ENCODE data around the gene THAP2.
A peak's percentile ranks its signal among the peaks of the same experiment; 100 is the strongest.
"Not testable (repeated sequence)": the region's sequence is repeated elsewhere in the genome, so short reads cannot be mapped to it uniquely, and the experiment has no call there.

The THAP2 gene

GRCh38 chr12:71662849-71663560 lies 1.1 kb upstream of the THAP2 start:
- DNase-seq (ENCODE audit: low read depth), result peak; percentile 43

GRCh38 chr12:71664411-71665089 lies 449 bp downstream of the THAP2 start:
- no peak for DNase-seq (ENCODE audit: low read depth)

- DNase-seq (ENCODE audit: low read depth), result no peak
These were observed 976 bp downstream of the THAP2 start for GRCh38 chr12:71665090-71665463.

- DNase-seq (ENCODE audit: low read depth), result no peak
These were observed 2.2 kb downstream of the THAP2 start for GRCh38 chr12:71666259-71666658.

GRCh38 chr12:71671311-71671710 lies 7.2 kb downstream of the THAP2 start:
- no peak for DNase-seq (ENCODE audit: low read depth)

GRCh38 chr12:71671816-71672215 lies 7.7 kb downstream of the THAP2 start:
- DNase-seq (ENCODE audit: low read depth), result no peak

- DNase-seq (ENCODE audit: low read depth), result no peak
These were observed 18.4 kb downstream of the THAP2 start for GRCh38 chr12:71682466-71682865.

GRCh38 chr12:71683633-71684032 lies 19.5 kb downstream of the THAP2 start:
- no peak for DNase-seq (ENCODE audit: low read depth)

GRCh38 chr12:71684081-71684480 lies 20.0 kb downstream of the THAP2 start:
- DNase-seq (ENCODE audit: low read depth), result no peak

GRCh38 chr12:71685312-71685906 lies 21.3 kb downstream of the THAP2 start:
- DNase-seq (ENCODE audit: low read depth), result no peak

- DNase-seq (ENCODE audit: low read depth), result peak; percentile 65
These were observed 22.0 kb downstream of the THAP2 start, which contains the start of gene TMEM19 for GRCh38 chr12:71685914-71686657. TMEM19 (plus strand) TSS chr12:71686082; CDS start chr12:71686681, 599 bp downstream.

- no peak for DNase-seq (ENCODE audit: low read depth)
These were observed 22.5 kb downstream of the THAP2 start for GRCh38 chr12:71686658-71687025.

- not testable (repeated sequence) for DNase-seq (ENCODE audit: low read depth)
These were observed 23.1 kb downstream of the THAP2 start for GRCh38 chr12:71687172-71687571.

GRCh38 chr12:71688961-71689570 lies 25.0 kb downstream of the THAP2 start:
- no peak for DNase-seq (ENCODE audit: low read depth)

- DNase-seq (ENCODE audit: low read depth), result no peak
These were observed 27.5 kb downstream of the THAP2 start for GRCh38 chr12:71691504-71692129.

GRCh38 chr12:71693126-71693525 lies 29.0 kb downstream of the THAP2 start:
- DNase-seq (ENCODE audit: low read depth), result no peak

GRCh38 chr12:71693651-71694050 lies 29.6 kb downstream of the THAP2 start:
- not testable (repeated sequence) for DNase-seq (ENCODE audit: low read depth)

GRCh38 chr12:71694099-71694820 lies 30.2 kb downstream of the THAP2 start:
- DNase-seq (ENCODE audit: low read depth), result no peak

- no peak for DNase-seq (ENCODE audit: low read depth)
These were observed 31.7 kb downstream of the THAP2 start for GRCh38 chr12:71695782-71696181.

GRCh38 chr12:71702181-71702580 lies 38.1 kb downstream of the THAP2 start:
- not testable (repeated sequence) for DNase-seq (ENCODE audit: low read depth)

- DNase-seq (ENCODE audit: low read depth), result no peak
These were observed 38.5 kb downstream of the THAP2 start for GRCh38 chr12:71702590-71702989.

All from stimulated activated CD8-positive, alpha-beta memory T cell treated with anti-CD3 and anti-CD28 coated beads, Interleukin-7, amount 100 ng/mL, for 24 hours (primary cell).